ENCODE data around the gene SLC22A5.
"Not testable (repeated sequence)": the region's sequence is repeated elsewhere in the genome, so short reads cannot be mapped to it uniquely, and the experiment has no call there.

The SLC22A5 gene

DNA sequence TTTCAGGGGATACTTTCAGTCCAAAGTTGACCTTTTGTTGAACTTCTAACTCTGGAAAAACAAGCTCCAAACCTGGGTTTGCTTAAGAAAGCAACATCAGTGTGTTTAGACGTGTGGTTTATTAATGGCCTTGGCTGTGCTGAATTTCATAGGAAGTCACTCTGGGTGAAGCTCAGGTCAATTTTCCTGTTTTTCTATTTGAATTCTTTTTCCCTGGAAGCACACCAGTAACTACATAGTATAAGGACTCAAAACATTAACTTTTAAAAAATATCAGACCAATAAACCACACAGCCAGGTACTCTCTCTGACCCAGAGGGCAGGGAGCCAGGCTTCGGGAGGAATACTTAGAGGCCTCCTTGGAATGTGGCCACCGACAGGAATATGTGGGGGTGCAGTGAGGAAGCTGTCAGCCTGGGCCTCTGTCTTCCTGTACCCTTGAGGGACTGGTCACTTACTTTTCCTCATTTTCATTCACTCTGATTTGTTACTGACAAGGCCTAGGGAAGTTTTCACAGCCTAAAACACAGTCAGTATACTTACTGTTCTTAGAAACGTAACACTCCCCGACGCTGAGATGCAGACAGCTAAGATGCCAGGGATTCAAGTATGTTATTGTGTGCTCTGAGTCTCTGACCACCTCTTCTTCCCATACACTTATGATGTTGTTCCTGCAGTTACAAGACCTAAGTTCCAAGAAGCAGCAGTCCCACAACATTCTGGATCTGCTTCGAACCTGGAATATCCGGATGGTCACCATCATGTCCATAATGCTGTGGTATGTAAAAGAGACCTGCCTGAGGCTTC lies 18.9 kb downstream of the SLC22A5 start:
- DNase-seq = no peak

DNA sequence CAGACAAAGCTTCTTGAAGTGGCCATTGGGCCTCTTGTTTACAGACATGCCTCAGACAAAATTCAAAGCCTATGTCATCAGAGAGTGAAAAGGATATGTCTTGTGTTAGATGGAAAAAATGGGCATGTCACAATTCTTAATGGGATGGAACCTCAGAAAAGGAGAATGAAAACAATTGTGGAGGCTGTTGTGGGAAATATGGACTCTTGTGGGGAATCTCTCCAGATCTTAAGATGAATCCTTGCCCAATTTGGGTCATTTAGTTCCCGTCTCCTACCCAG lies 19.5 kb downstream of the SLC22A5 start:
- DNase-seq = no peak

DNA sequence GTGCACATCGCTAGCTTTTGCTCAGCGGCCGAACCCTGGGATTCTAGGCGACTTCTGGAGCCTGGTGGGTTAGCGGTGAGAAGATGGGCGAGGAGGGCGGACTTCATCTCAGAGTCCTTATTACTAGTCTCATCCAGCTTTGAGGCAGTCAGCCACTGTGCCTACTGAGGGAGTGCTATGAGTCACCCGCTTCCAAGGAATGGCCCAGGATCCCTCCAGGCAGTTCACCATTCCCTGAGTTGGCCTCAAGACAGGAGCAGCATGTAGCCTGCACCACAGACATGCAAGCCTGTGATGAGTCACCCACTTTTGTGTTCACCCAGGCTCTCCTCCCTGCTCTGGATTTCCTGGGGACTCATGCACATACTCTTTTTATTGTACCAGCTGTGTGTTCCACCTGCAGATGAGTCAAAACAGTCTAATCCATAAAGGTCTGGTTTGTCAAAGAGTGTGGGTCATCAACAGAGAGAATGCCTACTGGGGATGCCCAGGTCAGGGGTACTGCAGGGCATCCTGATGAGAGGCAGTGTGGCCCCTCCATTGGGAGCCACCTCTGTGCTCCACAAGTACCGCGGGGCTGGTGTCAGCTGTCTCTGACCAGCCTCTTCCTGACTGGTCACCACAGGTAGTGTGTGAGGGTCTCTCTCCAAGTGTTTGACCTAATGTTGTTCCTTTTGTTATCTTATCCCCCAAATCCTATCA lies 20.2 kb downstream of the SLC22A5 start:
- DNase-seq = no peak

GRCh38 chr5:132391247-132391646 lies 21.7 kb downstream of the SLC22A5 start:
- no peak for DNase-seq

DNA sequence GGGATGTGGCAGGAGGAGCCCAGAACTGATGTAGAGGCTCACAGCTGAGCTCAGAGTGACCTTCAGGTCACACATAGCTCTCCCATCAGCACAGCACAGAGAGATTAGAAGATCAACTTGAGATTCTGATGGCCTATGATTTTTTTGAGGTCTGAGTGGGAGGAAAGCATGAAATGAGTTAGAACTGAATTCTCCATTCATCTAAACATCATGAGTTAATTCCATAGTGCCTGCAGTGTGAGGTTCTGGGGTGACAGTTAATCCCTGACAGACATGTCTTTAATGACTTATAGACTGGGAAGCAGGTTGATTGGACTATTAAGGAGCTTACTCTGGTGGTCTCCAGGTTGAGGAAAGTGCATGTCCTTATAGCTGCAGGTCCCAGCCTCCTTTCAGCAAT lies 22.4 kb downstream of the SLC22A5 start:
- no peak for DNase-seq

- no peak for DNase-seq
Measured at GRCh38 chr5:132392411-132392810, 22.9 kb downstream of the SLC22A5 start.

DNA sequence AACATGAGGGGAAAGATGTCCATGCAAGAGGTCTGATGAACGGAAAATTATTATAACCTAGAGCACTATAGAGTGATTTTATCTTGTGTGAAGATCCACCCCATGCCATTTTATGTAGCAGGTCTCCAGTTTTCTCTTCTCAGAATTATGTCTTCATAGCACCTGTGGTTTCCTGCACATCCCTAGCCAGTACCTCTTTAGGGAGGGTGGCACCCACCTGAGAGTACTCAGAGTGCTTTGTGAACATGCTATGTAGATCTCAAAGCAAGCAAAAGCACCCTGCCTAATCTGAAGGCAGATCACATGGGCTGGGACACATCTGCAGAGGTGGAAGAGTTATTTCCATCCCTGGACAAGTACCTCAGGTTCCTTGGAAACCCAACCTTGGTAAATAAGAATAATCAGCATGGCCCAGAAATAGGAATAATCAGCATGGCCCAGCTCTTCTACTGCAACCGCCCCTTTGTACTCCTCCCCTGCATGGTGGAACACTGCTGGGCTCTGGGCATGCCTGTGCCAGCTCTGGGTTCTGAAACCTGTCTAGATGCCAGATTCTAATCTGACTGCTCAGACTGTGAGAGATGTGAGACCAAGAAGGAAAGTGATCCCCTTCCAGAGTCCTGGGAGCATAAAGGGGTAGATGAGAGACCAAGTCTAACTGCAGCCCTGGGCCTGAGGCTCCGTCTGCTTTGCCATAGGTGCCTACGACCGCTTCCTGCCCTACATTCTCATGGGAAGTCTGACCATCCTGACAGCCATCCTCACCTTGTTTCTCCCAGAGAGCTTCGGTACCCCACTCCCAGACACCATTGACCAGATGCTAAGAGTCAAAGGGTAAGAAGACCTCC lies 23.7 kb downstream of the SLC22A5 start:
- DNase-seq = no peak

DNA sequence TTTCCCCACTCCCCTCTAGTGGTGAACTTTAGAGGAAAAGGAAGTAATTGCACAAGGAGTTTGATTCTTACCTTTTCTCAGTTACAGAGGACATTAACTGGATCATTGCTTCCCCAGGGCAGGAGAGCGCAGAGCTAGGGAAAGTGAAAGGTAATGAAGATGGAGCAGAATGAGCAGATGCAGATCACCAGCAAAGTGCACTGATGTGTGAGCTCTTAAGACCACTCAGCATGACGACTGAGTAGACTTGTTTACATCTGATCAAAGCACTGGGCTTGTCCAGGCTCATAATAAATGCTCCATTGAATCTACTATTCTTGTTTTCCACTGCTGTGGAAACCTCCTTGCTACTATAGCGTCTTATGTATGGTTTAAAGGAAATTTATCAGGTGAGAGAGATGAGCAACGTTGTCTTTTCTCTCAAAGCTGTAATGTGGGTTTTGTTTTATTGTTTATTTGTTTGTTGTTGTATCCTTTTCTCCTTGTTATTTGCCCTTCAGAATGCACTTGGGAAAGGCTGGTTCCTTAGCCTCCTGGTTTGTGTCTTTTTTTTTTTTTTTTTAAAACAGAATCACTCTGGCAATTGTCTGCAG lies 25.3 kb downstream of the SLC22A5 start:
- DNase-seq = peak; percentile 87

GRCh38 chr5:132396589-132397031 lies 27.1 kb downstream of the SLC22A5 start:
- no peak for DNase-seq

- no peak for DNase-seq
Measured at GRCh38 chr5:132397224-132397623, 27.7 kb downstream of the SLC22A5 start.

- not testable (repeated sequence) for DNase-seq
Measured at GRCh38 chr5:132397936-132398675, 28.6 kb downstream of the SLC22A5 start.

- DNase-seq = not testable (repeated sequence)
Measured at GRCh38 chr5:132404041-132404440, 34.5 kb downstream of the SLC22A5 start.

DNA sequence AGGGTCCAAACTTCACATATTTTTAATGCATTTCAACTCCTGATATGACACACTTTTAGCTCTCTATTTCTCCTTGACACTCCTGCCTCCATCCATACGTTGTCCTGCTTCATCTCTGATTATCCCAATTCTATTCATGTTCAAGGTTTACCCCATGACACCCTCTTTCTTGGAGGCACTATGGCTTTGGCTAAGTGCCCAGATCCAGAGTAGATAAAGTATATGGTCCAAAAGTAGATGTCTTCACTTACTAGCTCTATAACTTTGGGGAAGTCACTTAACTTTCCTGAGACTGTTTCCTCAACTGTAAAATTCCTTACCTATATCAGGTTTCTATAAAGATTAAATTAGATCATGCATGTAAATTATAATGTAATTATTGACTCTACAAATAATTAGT lies 36.1 kb downstream of the SLC22A5 start:
- no peak for DNase-seq

DNA sequence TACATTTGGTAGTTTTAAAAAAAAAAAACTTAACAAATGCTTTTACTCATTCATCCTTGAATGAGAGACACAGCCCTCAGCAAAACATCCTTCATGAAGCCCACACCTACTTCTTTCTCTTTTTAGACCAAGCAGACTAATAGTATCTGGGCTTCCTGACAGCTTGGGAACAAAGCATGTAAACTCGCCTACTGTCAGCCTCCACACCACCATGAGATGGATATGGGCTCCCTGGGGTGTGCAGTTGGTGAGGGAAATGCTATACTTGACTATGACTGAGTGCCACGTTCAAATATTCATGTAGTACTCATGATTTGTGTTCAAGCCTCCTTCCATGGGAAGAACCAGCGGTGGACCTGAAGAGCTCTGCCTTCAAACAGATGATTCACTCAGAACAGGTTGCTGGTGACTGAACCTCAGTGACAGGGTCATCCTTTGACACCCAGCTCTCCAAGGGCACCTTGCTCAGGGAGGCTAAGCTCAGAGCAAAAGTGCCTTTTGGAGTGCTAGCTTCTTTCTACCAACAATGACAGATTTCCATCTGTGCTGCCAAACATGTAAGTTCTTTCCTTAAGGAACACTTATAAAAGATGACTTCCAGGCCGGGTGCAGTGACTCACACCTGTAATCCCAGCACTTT lies 36.8 kb downstream of the SLC22A5 start:
- no peak for DNase-seq

- no peak for DNase-seq
Measured at GRCh38 chr5:132407970-132408369, 38.5 kb downstream of the SLC22A5 start.

DNA sequence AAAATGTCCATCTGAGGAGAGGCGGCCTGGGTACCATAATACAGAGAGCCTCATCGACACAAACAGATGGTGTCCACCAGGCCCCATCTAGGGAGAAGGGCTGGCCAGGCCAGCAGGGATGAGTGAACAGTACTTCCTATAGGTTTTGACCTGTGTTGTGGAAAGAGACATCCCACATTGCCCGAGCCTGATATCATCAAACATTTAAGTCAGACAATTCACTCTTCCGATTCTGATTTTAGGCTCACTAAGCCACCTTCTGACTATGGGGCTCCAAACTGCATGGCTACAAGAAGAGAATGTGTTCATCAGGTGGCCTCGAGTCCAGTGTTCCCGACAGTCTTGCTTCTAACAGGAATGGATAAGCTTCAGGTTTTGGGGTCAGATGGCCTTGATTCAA lies 38.9 kb downstream of the SLC22A5 start:
- DNase-seq = no peak

GRCh38 chr5:132408965-132409364 lies 39.5 kb downstream of the SLC22A5 start:
- DNase-seq = no peak

- peak; percentile 64 for DNase-seq
Measured at GRCh38 chr5:132410451-132411303, 41.2 kb downstream of the SLC22A5 start.

- DNase-seq = no peak
Measured at GRCh38 chr5:132411304-132412013, 41.9 kb downstream of the SLC22A5 start.

DNA sequence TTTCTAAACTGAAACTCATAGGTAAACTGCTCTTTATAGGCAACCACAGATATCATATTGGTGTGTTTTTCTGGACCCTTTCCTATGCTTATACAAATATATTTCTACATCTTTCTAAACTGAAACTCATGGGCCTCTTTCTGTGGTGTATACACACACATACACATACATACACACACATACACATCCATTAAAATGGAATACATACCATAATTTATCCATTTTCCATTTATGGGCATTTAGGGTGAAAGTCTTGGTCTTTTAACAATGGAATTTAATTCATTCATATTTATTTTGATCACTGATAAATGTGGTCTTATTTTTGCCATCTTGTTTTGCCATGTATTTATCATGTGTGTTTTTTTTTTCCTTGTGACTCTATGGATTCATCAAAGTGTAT lies 44.1 kb downstream of the SLC22A5 start:
- no peak for DNase-seq

Measured in NCI-H1105 treated with DMSO at 0.1 percent for 48 hours (cell line).